NCI-H1092 (cell line): ENCODE results near the gene TMEM74B.
A peak's percentile ranks its signal among the peaks of the same experiment; 100 is the strongest.
"Not testable (repeated sequence)": the region's sequence is repeated elsewhere in the genome, so short reads cannot be mapped to it uniquely, and the experiment has no call there.

Experiments used
- DNase-seq: peaks from one replicate; lab custom pipeline; 2025; lab: John Stamatoyannopoulos, UW

TMEM74B gene

GRCh38 chr20:1184638-1185315, at the start of gene TMEM74B:
Gene TMEM74B (minus strand): TSS chr20:1184981. CDS start chr20:1183801, 1,180 bp downstream.
- DNase-seq: no peak

GRCh38 chr20:1232286-1233111, 47.7 kb upstream of the TMEM74B start:
- DNase-seq: no peak

GRCh38 chr20:1229541-1229940, 44.8 kb upstream of the TMEM74B start:
- DNase-seq: no peak

GRCh38 chr20:1225783-1226654, 41.2 kb upstream of the TMEM74B start, which contains the start of gene RAD21L1:
Gene RAD21L1 (plus strand): TSS chr20:1226044. CDS start chr20:1228454, 2,410 bp downstream.
- DNase-seq: no peak

GRCh38 chr20:1225263-1225782, 40.5 kb upstream of the TMEM74B start:
- DNase-seq: no peak

GRCh38 chr20:1224205-1224890, 39.6 kb upstream of the TMEM74B start:
- DNase-seq: no peak

- DNase-seq: not testable (repeated sequence)
Measured at GRCh38 chr20:1222750-1223149, 38.0 kb upstream of the TMEM74B start.

- not testable (repeated sequence) for DNase-seq
Measured at GRCh38 chr20:1216527-1217427, 32.0 kb upstream of the TMEM74B start.

- DNase-seq: no peak
Measured at GRCh38 chr20:1215386-1216170, 30.8 kb upstream of the TMEM74B start.

- DNase-seq: no peak
Measured at GRCh38 chr20:1214838-1215261, 30.1 kb upstream of the TMEM74B start.

- DNase-seq: peak; percentile 30
Measured at GRCh38 chr20:1212607-1213396, 28.0 kb upstream of the TMEM74B start.

- no peak for DNase-seq
Measured at GRCh38 chr20:1212023-1212422, 27.2 kb upstream of the TMEM74B start.

- no peak for DNase-seq
Measured at GRCh38 chr20:1210501-1210900, 25.7 kb upstream of the TMEM74B start.

- no peak for DNase-seq
Measured at GRCh38 chr20:1209447-1210387, 24.9 kb upstream of the TMEM74B start.

GRCh38 chr20:1207293-1207878, 22.6 kb upstream of the TMEM74B start:
- DNase-seq: no peak

- DNase-seq: no peak
Measured at GRCh38 chr20:1206366-1207148, 21.8 kb upstream of the TMEM74B start.
